ENCODE data around the gene RGP1. TPM values are rescaled to one million over a fixed set of nuclear protein-coding genes. Genes with fewer than 3 reads are reported as not detected.
A peak's percentile ranks its signal among the peaks of the same experiment; 100 is the strongest.

RGP1 gene
- polyA plus RNA-seq, 5 donors, result 23.9 to 29.3 (median 25.3) TPM

DNA sequence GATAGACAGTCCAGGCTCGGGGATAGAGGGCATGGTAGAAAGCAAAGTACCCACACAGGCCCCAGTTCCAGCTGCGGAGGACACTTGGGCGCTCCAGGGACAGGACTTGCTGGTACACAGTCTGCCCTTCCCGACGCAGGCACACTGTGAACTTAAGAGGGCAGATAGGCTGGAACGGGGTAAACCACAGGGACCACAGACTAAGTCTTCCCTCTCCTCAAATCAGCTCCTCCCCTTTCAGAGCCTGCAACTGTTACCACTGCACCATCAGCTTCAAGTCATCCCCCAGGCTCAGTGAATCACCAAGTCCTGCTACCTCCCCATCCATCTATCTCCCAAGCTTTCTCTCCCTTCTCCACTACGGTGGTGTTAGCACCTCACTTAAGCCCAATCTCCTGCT is 7.3 kb upstream of the RGP1 start:
- DNase-seq, result no peak

DNA sequence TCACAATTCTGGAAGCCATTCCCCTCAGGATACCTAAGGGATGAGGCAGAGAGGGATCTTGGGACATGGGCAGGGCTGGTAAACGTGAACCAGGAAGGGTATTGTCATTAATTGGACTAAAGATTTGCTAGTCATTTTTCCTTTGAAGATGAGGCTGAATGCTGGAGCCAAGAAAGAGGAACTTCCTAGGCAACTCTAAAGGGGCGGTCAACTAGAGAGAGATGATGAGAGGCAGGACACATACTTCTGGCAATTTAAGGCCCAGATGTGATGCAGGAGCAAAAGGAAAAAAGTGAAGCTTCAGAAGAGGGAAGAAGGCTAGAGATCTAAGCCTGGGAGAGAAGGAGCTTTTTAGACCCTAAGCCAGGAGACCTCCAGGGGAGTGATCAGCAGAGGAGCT is 5.6 kb upstream of the RGP1 start:
- DNase-seq, result no peak

- no peak for DNase-seq
These were observed 5.1 kb upstream of the RGP1 start for GRCh38 chr9:35743880-35744518.

DNA sequence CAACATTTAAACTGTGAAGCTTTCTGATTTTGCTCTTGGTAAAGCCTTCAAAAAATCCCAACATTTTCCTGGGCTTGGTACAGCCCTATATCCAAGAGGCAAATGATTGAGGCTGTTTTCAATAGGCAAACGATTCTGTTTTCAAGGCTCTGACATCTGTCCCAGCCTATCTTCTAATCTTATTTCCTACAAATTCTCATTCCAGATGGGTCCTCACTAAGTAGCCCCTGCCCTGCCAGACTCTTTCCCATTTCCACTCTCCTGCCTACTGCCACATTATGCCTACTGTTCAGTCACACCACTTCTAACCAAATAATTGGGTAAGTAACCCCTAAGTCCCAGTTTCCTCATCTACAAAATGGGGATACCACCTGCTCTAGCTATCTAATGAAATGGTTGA is 3.5 kb upstream of the RGP1 start:
- DNase-seq, result no peak

- no peak for DNase-seq
These were observed 2.5 kb upstream of the RGP1 start for GRCh38 chr9:35746583-35746982.

GRCh38 chr9:35748242-35748857 is 737 bp upstream of the RGP1 start:
- DNase-seq, result no peak

DNA sequence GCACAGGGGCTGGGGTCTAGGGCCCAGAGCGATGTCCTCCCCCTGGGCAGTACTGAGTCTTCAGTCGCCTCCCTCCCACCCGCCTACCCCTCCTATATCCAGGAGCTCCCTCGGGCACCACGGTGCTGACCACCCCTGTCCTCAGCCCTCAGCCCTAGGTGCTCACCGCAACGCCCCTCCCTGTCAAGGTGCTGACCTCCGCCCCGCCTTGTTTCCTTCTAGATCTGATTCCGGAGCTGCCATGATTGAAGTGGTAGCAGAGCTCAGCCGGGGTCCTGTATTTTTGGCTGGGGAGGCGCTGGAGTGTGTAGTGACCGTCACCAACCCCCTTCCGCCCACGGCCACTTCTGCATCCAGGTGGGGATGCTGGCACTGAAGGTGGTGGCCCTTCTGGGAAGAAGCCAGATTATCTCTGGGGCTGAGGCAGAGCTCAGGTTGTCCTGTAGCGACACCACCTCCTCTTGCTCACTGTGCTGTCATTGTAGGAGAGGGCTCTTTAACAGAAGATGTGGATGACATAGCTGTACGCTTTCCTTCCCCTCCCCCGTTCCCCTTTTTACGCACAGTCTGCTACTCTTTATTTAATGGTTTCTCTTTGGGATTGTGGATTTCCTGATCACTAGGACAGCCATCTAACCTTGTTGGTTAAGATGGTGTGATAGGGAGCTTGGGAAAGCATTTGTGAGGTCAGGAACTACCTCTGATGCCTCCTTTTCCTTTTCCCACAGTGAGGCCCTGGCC is 598 bp downstream of the RGP1 start:
- no peak for DNase-seq

DNA sequence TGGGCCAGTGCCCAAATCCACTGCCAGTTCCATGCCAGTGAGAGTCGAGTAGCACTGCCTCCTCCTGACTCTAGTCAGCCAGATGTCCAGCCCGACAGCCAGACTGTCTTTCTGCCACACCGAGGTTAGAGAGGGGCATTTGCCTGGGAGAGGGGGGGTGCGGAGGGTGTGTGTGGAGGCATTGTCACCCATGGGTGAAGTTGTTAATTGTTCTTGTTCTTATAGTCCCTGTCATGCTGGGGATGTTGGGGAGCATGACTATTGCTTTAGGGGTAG is 1.1 kb downstream of the RGP1 start:
- no peak for DNase-seq

DNA sequence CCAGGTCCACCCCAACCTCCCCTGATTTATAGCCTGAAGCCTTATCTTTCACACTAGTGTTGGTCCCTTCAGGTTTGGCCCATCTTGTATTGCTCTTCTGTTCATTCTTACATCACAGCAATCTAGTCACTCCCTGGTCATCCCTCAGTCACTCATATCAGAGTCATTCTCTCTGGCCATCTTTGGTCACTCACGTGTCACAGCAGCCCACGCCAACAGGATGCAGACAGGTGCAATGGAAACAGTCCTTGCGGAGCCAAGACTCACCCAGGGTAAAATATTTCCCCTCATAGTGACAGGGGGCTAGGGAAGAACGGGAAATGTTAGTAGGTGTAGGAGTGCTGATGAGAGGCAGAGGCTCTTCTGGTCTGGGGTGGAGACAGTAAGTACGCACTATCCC is 4.4 kb downstream of the RGP1 start:
- no peak for DNase-seq

- DNase-seq, result no peak
These were observed 5.2 kb downstream of the RGP1 start, which contains the start of gene MSMP for GRCh38 chr9:35754264-35754663. MSMP (minus strand) TSS chr9:35754276; CDS start chr9:35754129, 147 bp downstream.

- DNase-seq, result no peak
These were observed 6.0 kb downstream of the RGP1 start for GRCh38 chr9:35755071-35755470.

DNA sequence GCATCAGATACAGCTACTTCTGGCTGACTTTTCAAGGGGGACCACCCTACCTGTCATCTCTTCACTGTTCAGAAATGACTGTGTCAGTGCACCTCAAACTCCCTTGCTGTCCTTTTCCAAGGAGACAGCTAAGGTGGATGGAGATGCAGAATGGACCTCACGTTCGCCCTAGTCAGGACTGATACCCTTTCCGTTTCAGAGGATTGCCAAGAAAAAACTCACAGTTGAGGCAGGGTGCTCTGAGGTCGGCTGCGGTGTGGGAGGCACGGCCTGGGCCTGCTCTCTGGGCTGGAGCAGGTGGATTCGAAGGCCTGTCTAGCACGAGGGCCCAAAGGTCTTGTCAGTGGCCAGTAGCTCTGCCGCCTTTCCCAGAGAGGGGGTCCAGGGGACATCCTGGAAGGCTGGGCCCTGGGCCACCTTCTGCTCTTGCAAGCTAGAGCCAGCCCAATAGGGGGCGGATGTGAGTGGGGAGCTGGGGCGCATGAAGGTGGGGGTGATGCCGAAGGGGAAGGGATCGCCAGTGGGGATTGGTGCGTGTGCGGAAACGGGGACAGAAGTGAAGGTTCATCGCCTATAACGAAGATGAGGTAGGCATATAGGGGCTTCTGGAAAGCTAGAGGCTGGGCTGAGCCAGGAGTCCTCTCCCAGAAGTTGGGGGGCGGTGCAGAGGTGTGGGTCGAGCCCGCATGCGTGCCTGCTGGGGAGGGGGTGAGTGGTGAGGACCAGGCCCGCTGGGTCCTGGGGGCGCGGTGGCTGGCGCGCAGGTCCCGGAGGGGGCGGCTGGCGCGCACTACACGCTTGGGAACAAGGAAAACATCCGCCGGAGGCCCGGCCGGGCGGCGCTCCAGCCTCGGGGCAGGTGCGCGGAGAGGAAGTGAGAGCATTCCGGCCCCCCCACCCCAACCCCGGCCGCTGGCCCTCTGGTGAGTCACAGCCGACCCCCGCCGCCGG is 7.5 kb downstream of the RGP1 start:
- DNase-seq, result peak in 1 of 2 donors; percentile 57

- peak in 1 of 2 donors; percentile 70 for DNase-seq
These were observed 8.3 kb downstream of the RGP1 start for GRCh38 chr9:35757226-35757891.

DNA sequence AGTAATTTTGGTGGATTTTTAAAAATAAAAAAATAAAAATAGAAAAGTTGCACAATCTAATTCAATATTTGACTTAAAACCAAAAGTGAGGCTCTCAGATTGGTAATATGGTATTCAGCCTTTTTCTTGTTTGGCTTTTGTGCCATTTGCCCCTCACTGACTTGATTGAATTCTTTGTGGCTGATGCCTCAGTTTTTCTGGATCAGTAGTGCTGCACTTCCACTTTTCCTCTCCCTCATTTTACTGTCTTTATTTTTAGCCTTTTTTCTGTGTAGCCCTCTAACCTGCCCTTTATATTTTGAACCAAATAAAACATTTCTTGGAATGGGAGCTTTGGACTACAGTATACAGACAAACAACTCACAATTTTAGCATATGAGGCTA is 8.8 kb downstream of the RGP1 start:
- DNase-seq, result no peak

- no peak for DNase-seq
These were observed 9.5 kb downstream of the RGP1 start for GRCh38 chr9:35758475-35759050.

DNA sequence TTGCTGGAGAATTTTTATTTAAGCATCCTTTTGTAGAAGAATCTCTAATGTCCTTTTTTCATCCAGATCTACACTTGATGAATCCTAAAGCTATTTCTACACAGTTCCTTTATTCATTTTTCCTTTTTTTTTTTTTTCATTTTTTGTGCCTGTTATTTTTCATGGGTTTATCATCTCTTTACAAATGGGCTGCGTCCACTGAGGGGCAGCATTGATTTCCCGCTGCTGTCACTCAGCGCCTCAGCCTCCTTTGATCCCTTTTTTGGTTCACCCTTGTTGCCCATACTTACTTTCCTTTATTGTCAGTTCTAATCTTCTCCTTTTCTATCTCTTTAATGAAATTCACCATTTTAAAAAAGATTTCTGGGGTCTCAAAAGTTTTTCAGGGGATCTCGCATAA is 10.7 kb downstream of the RGP1 start:
- DNase-seq, result no peak

DNA sequence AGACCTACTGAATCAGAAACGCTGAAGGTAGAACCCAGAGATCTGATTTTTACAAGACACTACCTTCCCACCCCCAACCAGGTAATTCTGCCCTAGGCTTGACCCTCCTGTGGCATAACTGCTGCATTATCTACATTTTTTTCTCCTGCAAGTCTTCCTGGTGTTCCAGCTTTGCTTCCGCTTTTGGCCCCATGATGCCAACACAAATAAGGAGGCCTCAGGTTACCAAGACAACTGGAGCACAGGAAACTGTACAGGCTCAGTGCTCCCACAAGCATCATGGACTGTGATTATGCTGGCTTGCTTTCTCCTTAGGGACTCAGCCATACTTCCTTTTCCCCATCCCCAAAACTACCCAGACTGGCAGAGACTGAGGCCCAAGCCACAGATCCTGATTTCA is 11.6 kb downstream of the RGP1 start:
- DNase-seq, result no peak

- no peak for DNase-seq
These were observed 14.1 kb downstream of the RGP1 start for GRCh38 chr9:35763181-35763580.

DNA sequence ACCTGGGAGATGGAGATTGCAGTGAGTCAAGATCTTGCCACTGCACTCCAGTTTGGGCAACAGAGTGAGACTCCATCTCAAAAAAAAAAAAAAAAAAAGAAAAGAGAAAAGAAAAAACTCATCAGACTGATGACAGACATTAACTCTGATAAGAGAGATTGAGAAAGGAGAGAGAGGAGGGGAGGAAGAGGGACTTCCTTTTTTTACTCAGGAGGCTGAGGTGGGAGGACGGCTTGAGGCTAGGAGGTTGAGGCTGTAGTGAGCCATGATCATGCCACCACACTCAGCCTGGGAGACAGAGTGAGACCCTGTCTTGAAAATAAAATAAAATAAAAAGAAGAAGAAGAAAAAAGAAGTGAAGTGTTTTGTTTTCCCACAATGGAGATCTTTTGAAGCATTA is 14.7 kb downstream of the RGP1 start:
- DNase-seq, result no peak

- no peak for DNase-seq
These were observed 17.9 kb downstream of the RGP1 start for GRCh38 chr9:35766997-35767396.

DNA sequence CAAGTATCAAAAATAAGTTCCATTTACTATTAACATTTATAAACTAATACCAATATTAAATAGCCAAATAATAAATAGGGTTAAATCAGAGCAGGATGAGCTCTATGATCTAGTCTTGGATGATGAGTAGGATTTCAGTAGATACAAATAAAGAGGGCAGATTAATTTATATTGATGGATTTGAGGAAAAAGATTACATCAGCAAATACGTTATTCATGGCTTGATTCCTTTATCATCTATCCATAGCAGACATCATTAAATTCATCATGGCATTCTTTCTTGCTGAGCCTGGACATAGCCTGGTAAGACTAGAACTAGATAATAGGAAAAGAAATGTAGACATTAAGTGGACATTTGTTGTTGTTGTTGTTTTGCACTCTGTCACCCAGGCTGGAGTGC is 18.4 kb downstream of the RGP1 start:
- no peak for DNase-seq
